H4 (cell line): ENCODE measurements around the gene P2RX3. TPM values are rescaled to one million over a fixed set of nuclear protein-coding genes. Genes with fewer than 3 reads are reported as not detected.

Source experiments
- DNase-seq: peaks from one replicate; pipeline ENCODE4 v3.0.0-alpha.2; 2015; ENCODE audit warnings: low spot score
- total RNA-seq: library from RNA; depleted of rRNA; stranded (reverse); fragments of >200 nt; shearing (Covaris generic); gene quantifications from 2 replicates; pipeline ENCODE4 v1.2.3, GENCODE V29; 2014; rRNA removed

P2RX3 gene
- total RNA-seq, 1 experiment from 2014 or later, result not detected

- DNase-seq, result no peak
Observed at GRCh38 chr11:57421066-57421465, 82.9 kb downstream of the P2RX3 start.

GRCh38 chr11:57421805-57422204 lies 83.7 kb downstream of the P2RX3 start:
- DNase-seq, result no peak

Other genes with a start within 250 kb of the P2RX3 start
- not detected in 2 replicates for gene LRRC55, start 156.4 kb upstream of the P2RX3 start, total RNA-seq
- 0.10 TPM in 1 of 2 replicates, not detected in the other for gene APLNR, start 101.1 kb upstream of the P2RX3 start, total RNA-seq
- 12.6 and 18.2 TPM in 2 replicates for gene TNKS1BP1, start 13.4 kb upstream of the P2RX3 start, total RNA-seq
- gene SSRP1, start 2.5 kb upstream of the P2RX3 start, total RNA-seq, result 123 and 145 TPM in 2 replicates
- gene PRG3, start 42.8 kb downstream of the P2RX3 start, total RNA-seq, result not detected in 2 replicates
- not detected in 2 replicates for gene PRG2, start 52.3 kb downstream of the P2RX3 start, total RNA-seq
- 20.4 and 21.3 TPM in 2 replicates for gene SLC43A3, start 88.8 kb downstream of the P2RX3 start, total RNA-seq
- 0.64 and 0.89 TPM in 2 replicates for gene RTN4RL2, start 122.2 kb downstream of the P2RX3 start, total RNA-seq
- 3.5 and 6.0 TPM in 2 replicates for gene SLC43A1, start 177.3 kb downstream of the P2RX3 start, total RNA-seq
- 111 and 118 TPM in 2 replicates for gene TIMM10, start 192.4 kb downstream of the P2RX3 start, total RNA-seq
- not detected in 2 replicates for gene SMTNL1, start 199.2 kb downstream of the P2RX3 start, total RNA-seq
- 103 and 149 TPM in 2 replicates for gene UBE2L6, start 229.3 kb downstream of the P2RX3 start, total RNA-seq